ENCODE data around the gene ASB8. TPM values are rescaled to one million over a fixed set of nuclear protein-coding genes. Genes with fewer than 3 reads are reported as not detected.
"Not testable (repeated sequence)": the region's sequence is repeated elsewhere in the genome, so short reads cannot be mapped to it uniquely, and the experiment has no call there.

The ASB8 gene
- total RNA-seq, 3 donors from 2014 or later = 28.2 to 34.4 (median 32.8) TPM

DNA sequence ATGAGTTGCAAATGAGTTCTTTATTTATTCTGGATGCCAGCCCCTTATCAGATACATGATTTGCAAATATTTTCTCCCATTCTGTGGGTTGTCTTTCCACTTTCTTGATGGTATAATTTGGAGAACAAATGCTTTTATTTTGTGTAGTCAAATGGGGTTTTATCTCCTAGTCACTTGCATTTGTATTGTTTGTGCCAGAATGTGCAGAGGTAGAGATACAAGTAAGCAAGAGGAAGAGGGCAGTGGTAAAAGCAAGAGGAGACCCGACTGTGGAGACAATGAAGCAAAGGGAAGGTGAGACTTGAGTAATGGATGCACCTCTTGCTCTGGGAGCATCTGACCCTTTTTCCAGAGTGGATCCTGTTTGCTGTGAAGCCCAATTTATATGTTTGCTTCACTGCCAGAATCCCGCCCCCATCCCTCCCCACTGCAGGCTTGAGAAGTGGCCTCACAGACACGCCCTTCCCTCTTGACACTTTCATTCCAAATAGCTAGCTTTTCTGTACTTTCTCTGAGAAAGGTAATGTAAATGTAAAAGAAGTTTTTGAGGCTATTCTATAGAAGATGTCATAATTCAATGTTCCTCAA, 38.9 kb downstream of the ASB8 start:
- no peaks in the 10 kb centered on the region for H3K9me3 Mint-ChIP-seq
- H3K4me3 Mint-ChIP-seq = peak overlapping the region; percentile 97
- H3K36me3 Mint-ChIP-seq (ENCODE audit: insufficient read depth) = peaks cover 7% of the 10 kb centered on the region
- ATAC-seq (no peak), DNase-seq (no peak)
- H3K4me1 Mint-ChIP-seq (ENCODE audit: low read depth) = peaks cover 19% of the 10 kb centered on the region
- H3K27me3 Mint-ChIP-seq (ENCODE audit: low read depth) = peaks cover 12% of the 10 kb centered on the region

DNA sequence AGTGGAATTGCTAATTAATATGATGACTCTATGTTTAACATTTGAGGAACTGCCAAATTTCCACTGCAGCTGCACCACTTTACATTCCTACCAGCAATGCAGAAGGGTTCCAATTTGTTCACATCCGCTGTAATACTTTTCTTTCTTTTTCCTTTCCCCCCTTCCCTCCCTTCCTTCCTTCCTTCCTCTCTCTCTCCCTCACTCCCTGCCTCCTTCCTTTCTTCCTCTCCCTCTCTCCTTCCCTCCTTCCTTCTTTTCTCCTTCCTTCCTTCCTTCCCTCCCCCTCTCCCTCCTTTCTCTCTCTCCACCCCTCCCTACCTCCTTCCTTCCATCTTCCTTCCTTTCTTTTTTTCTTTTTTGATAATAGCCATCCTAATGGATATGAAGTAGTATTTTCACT, 41.4 kb downstream of the ASB8 start:
- H3K36me3 Mint-ChIP-seq (ENCODE audit: insufficient read depth) = no peaks in the 10 kb centered on the region
- H3K4me1 Mint-ChIP-seq (ENCODE audit: low read depth) = peaks cover 19% of the 10 kb centered on the region
- ATAC-seq (no peak), DNase-seq (no peak)
- peaks cover 12% of the 10 kb centered on the region for H3K27me3 Mint-ChIP-seq (ENCODE audit: low read depth)
- H3K4me3 Mint-ChIP-seq = no peak overlapping the region
- no peaks in the 10 kb centered on the region for H3K9me3 Mint-ChIP-seq

DNA sequence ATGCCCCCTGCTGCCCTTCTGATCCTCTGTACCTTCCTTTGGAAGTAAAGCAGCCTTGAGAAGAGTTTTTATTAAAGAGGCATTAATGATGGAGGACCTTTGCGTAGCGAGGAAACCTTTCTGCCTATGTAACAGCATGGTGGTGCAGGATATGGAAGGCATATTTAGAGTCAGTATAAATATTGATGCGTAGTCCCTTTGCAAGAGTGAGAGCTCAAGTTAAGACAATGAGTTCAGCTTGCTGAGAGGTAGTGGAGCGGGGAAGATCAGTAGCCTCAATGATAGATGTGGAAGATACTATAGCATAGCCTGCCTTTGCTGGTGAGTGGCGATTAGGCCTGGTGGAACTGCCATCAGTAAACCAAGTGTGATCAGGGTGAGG, 46.0 kb downstream of the ASB8 start:
- not testable (repeated sequence) for DNase-seq; H3K36me3 Mint-ChIP-seq (ENCODE audit: insufficient read depth); H3K9me3 Mint-ChIP-seq; ATAC-seq; H3K4me3 Mint-ChIP-seq; H3K27me3 Mint-ChIP-seq (ENCODE audit: low read depth)
- peaks cover 23% of the 10 kb centered on the region for H3K4me1 Mint-ChIP-seq (ENCODE audit: low read depth)

DNA sequence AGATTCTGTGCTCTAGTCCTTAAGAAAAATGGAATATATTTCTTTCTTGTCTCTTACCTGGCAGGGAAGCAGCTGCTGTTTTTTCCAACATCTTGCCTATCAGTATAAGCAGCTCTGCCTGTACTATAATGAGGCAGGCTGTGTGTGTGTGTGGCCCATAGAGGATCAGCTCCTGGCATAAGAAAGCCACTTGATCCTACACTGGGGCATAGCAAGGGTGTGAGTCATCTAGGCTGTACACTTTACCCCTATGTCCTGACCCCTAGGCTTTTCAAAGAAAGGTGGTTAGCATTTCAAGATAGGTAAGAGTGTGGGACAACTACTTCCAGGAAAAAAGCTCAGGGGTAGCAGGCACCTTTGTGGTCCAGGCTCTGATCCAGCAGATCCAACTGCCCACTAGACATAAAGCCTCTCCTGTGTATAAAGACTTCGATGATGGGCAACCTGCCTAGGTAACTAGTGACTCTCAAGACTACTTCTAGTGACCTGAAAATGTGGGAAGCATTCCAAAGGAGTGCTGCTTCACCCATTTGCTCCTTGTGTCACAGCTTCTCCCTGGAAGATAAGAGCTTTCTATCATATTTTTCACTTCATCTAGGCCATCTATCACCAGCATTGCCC, 46.5 kb downstream of the ASB8 start:
- Mint-ChIP-seq H3K27me3 (ENCODE audit: low read depth) (peaks cover 9% of the 10 kb centered on the region), H3K36me3 (ENCODE audit: insufficient read depth) (no peaks in the 10 kb centered on the region), H3K9me3 (no peaks in the 10 kb centered on the region), H3K4me3 (no peak overlapping the region), H3K4me1 (ENCODE audit: low read depth) (peaks cover 25% of the 10 kb centered on the region)
- ATAC-seq = no peak
- no peak for DNase-seq

DNA sequence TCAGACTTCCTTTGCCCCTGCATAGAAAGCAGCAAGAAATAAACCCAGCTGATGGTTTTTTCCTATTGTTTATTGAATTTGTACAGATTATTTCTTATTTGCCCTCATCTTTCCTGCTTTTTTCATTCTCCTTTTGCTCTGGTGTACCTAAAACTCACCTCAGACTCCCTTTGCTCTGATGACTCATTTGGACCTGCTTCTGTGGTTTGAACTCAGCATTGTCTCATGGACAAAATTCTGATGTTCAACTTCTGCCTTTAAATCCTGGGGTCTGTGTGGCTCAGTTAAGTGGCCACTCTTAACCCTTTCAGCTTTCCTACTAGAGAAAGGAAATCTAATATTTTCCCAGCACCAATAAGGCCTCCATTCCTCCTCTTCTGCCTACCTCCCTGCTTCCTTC, 47.9 kb downstream of the ASB8 start:
- H3K4me3 Mint-ChIP-seq = no peak overlapping the region
- no peaks in the 10 kb centered on the region for H3K9me3 Mint-ChIP-seq
- ATAC-seq (no peak), DNase-seq (no peak)
- no peaks in the 10 kb centered on the region for H3K36me3 Mint-ChIP-seq (ENCODE audit: insufficient read depth)
- H3K4me1 Mint-ChIP-seq (ENCODE audit: low read depth) = peaks cover 30% of the 10 kb centered on the region
- H3K27me3 Mint-ChIP-seq (ENCODE audit: low read depth) = peaks cover 1% of the 10 kb centered on the region

DNA sequence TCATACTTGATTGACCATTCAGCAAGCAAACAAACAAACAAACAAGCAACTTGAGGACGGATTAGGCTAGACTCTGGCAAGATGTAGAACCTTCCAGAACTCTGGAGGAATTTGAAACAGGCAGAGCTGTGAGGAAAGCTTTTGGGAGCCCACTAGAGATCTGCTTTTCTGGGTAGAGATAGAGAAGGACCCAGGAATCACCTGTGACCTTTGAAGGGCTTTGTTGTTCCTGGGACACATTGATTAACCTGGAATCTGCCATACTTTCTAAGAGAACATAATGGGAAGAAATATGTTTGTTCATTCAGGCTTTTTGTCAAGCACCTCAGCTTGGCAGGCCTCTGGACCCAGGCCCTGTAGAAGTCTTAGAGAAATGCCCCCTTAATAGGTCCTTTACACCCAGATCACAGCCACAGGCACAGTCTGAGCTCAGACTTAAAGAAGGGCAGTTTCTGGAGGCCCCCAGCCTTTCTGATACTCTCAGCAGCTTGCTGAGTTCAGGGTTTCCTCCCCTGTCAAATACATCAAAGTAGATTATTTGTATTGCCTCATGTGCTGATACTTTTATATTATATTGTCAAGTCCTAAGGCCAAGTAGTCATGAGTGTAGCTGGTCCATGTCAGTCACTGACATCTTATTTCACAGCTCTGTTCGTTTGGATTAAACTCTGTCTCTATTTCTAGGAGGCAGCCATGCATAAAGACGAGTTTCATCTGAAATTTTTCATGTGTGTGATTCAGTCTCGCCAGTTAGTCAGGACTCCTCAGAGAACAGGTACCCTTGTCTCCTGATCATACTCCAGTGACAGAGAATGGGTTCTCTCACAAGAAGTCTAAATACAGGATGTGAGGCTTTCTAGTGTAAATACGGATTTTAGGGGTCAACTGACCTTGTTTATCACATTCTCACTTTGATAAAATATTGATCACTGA, 50.4 kb downstream of the ASB8 start:
- no peaks in the 10 kb centered on the region for H3K36me3 Mint-ChIP-seq (ENCODE audit: insufficient read depth)
- peak overlapping the region; percentile 87 for H3K4me3 Mint-ChIP-seq
- peaks cover 43% of the 10 kb centered on the region for H3K4me1 Mint-ChIP-seq (ENCODE audit: low read depth)
- no peaks in the 10 kb centered on the region for H3K9me3 Mint-ChIP-seq
- DNase-seq (no peak), ATAC-seq (no peak)
- no peaks in the 10 kb centered on the region for H3K27me3 Mint-ChIP-seq (ENCODE audit: low read depth)

DNA sequence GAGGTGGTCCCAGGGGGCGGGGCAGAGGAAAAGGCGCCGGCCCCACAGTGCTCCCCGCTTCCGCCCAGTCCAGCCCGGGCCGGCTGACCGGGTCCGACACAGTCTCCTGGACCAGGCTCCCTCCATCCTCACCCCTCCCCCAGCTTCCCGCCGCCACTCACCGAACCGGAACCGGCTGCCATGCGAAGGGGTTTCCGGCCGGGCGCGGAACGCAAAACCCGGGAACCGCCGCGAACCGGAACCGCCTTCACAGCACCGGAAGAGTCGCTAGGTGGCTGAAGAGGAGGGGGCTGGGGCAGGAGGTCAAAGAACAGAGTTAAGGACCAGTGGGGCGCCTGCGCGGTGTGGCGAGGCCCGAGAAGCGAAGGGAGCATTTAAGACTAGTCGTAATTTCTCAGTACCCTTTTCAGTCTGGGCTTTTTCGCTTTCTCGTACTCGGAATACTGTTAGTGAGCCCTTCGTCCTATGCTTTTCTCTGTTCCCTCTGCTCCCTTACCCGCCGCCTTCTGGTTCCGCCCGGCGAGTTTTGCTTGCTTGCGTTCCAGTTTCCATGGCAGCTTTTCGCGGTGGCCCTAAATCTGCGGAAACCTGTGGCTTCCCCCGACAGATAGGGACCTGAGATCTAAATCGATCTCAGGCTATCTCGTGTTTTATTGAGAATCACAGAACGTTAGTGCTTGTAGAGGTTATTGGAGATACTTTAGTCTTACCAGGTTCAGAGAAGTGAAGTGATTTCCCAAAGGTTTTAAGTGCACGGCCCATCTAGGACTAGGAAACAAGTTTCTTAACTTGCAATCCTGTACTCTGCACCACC, 51.2 kb downstream of the ASB8 start, which contains the start of gene SENP1:
Gene SENP1 (minus strand): TSS at position 213 of the 814 bp plus-strand sequence. CDS start 4,607 bp downstream, outside the sequence.
- Mint-ChIP-seq H3K4me3 (peak within 1 kb of the TSS; percentile 87), H3K9me3 (no peaks in the 10 kb centered on the region), H3K36me3 (ENCODE audit: insufficient read depth) (no peaks in the 10 kb centered on the region), H3K4me1 (ENCODE audit: low read depth) (peaks cover 48% of the 10 kb centered on the region), H3K27me3 (ENCODE audit: low read depth) (no peaks in the 10 kb centered on the region)
- ATAC-seq = peak; percentile 88
- peak; percentile 84 for DNase-seq

DNA sequence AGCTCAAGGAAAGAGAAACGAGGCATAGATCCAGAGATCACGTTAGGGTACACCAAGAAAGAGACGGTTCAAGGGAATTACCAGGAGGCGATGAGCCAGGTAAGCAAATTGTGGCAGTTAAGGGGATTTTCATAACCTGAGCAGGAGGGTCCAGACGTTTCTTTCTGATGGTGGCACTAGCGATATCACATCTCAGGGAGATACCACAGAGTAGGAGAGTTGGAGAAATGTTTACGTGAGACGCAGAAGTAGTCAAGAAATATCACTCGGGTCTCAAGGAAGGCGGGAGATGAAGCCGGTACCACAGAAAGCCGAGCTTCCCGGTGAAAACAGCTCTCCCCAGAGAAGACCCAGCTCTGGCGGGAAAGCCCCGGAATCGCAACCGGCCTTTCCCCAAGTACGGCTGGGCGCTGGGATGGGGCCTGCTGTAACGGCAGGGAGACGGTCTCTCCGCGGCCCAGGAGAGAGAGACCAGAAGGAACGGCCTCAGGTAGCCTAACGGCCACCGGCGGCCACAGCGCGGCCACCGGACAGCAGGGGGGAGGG, 51.9 kb downstream of the ASB8 start:
- no peaks in the 10 kb centered on the region for H3K36me3 Mint-ChIP-seq (ENCODE audit: insufficient read depth)
- ATAC-seq = peak; percentile 52 to 56
- peaks cover 48% of the 10 kb centered on the region for H3K4me1 Mint-ChIP-seq (ENCODE audit: low read depth)
- H3K27me3 Mint-ChIP-seq (ENCODE audit: low read depth) = no peaks in the 10 kb centered on the region
- H3K9me3 Mint-ChIP-seq = no peaks in the 10 kb centered on the region
- peak; percentile 40 for DNase-seq
- H3K4me3 Mint-ChIP-seq = peak overlapping the region; percentile 87

DNA sequence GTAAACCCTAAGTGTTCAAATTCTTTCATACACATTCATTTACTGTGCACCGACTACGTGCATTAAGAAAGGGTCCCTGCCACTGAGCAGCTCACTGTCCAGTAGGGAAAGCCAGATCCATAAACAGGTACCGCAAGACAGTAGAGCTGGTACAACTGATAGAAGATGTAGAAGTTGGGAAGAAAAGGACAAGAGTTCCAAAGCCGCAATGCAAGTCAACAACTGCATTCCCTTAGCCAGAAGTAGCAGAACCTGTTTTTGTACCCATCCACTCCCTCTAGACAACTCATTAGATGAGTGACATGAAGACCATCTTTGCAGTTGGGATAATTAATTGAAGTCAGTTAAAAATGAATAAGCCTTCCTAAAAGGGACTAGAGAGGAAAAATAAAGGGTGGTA, 52.8 kb downstream of the ASB8 start:
- Mint-ChIP-seq H3K9me3 (no peaks in the 10 kb centered on the region), H3K36me3 (ENCODE audit: insufficient read depth) (peaks cover 2% of the 10 kb centered on the region), H3K4me1 (ENCODE audit: low read depth) (peaks cover 47% of the 10 kb centered on the region), H3K27me3 (ENCODE audit: low read depth) (no peaks in the 10 kb centered on the region), H3K4me3 (peak overlapping the region; percentile 87)
- ATAC-seq (no peak), DNase-seq (no peak)

Other genes starting within 250 kb of the ASB8 start
- 10 to 100 TPM; 60.7 to 72.8 (median 63.1) TPM for gene TMEM106C, start 193.9 kb downstream of the ASB8 start, total RNA-seq
- under 1 TPM in 1 of 3 donors, not detected in 2; 0.08 TPM for gene COL2A1, start 153.0 kb downstream of the ASB8 start, total RNA-seq
- gene SENP1, start 51.4 kb downstream of the ASB8 start, total RNA-seq = 10 to 100 TPM; 44.3 to 54.0 (median 46.5) TPM
- gene PFKM, start 38.2 kb downstream of the ASB8 start, total RNA-seq = 10 to 100 TPM; 66.0 to 79.0 (median 70.7) TPM
- gene CCDC184, start 26.1 kb upstream of the ASB8 start, total RNA-seq = under 1 TPM; 0.22 to 0.61 (median 0.34) TPM
- not detected for gene OR10AD1, start 45.8 kb upstream of the ASB8 start, total RNA-seq
- 1 to 10 TPM; 4.3 to 8.3 (median 7.3) TPM for gene ZNF641, start 193.4 kb upstream of the ASB8 start, total RNA-seq